GM19467 (cell line): ENCODE results near the gene LYZ.

Experiments
- ATAC-seq: cut with Tn5 transposase; IDR thresholded peaks from one replicate; pipeline ENCODE4 v1.9.1; 2021; ENCODE audit warnings: mild to moderate bottlenecking, moderate library complexity; ENCODE audit not compliant: unreplicated experiment

Gene LYZ

DNA sequence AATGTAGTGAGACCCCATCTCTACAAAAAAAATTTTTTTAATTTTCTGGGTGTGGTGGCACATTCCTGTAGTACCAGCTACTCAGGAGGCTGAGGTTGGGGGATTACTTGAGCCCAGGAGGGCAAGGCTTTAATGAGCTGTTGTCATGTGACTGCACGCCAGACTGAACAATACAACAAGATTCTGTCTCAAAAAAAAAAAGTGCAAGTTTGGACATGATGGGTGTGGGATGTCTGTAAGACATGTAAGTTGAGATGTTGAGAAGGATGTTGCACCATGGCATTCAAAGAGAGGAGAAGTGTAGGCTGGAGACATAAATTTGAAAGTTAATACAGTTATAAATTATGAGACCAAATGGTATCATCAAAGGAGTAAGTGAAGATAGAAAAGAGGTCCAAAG lies 34.9 kb downstream of the LYZ start:
- ATAC-seq: no peak

GRCh38 chr12:69385038-69385437 lies 36.9 kb downstream of the LYZ start:
- ATAC-seq: no peak

DNA sequence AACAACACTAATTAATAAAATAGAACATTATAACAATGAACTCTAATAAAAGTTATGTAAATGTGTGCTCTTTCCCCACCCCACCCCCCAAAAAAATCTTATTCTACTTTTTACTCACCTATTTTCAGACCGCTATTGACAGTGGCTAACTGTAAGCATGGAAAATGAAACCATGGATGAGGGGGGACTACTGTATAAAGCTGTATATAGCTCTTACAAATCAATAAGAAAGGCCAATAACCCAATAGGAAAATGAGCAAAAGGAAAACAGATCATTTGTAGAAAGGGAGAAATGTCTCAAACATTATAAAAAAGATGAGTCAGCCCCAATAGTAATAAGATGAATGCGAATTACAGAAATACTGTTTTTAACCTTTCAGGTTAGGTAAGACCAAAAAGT lies 38.7 kb downstream of the LYZ start:
- ATAC-seq: no peak

- no peak for ATAC-seq
Measured at GRCh38 chr12:69388371-69388770, 40.2 kb downstream of the LYZ start.

DNA sequence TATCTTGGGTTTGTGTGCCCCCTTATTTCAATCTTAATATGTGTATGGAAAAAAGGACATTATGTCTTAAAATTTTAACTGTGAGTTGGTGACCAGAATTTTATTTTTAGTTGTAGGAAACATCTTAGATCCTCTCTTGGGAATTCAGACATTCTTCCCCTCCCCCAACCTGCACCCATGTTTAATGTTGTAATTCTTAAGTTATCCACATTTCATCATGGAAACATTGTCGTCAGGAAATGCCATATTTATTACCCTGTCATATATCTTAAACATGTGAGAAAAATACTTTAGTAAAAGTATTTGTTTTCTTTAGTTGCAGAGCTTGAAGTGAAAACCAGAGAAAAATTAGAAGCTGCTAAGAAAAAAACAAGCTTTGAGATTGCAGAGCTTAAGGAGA lies 41.6 kb downstream of the LYZ start:
- no peak for ATAC-seq

GRCh38 chr12:69392179-69392928 lies 44.2 kb downstream of the LYZ start:
- no peak for ATAC-seq

GRCh38 chr12:69396041-69396440 lies 47.9 kb downstream of the LYZ start:
- no peak for ATAC-seq

DNA sequence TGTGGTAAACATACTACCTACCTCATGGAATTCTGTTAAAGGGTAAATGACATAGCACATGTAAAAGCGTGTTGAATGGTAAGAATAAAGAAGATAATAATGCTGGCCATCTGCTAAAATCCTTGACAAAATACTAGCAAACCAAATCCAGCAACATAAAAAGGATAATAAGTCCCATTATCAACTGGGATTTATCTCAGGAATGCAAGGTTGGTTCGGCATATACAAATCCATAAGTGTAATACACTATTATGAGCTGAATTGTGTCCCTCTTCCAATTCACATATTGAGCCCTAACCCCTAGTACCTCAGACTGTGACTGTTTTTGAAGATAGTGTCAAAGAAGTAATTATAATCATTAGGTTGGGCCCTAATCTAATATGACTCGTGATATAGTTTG lies 48.8 kb downstream of the LYZ start:
- ATAC-seq: no peak

GRCh38 chr12:69397978-69398377 lies 49.8 kb downstream of the LYZ start:
- no peak for ATAC-seq

GRCh38 chr12:69401940-69402339 lies 53.8 kb downstream of the LYZ start:
- ATAC-seq: no peak
